Esophagus squamous epithelium (tissue), 5 donors: Measurements from ENCODE around the gene OR10S1. TPM values are rescaled to one million over a fixed set of nuclear protein-coding genes. Genes with fewer than 3 reads are reported as not detected.

Experiments used
- DNase-seq: peaks from one replicate; lab custom pipeline; 2025; lab: John Stamatoyannopoulos, UW
- H3K27ac ChIP-seq, 4 donors: fragments of 200-600 bp; sonication (generic); one replicate each; pipeline ENCODE4 v1.5.1; 2016 to 2019; ENCODE audit warnings: mild to moderate bottlenecking in 1 of 4
- H3K27me3 ChIP-seq, 4 donors: fragments of 200-600 bp; sonication (generic); 1 replicate in 3 of 4; 2 replicates in 1 of 4; pipeline versions ENCODE4 v1.5.1 to v1.6.0; 2017 to 2021; ENCODE audit warnings: antibody characterized with exemption in 1 of 4
- H3K36me3 ChIP-seq, 3 donors: fragments of 200-600 bp; sonication (generic); one replicate each; pipeline ENCODE4 v1.5.1; 2016 to 2019
- H3K4me1 ChIP-seq, 3 donors: fragments of 200-600 bp; sonication (generic); one replicate each; pipeline ENCODE4 v1.5.1; 2017 to 2019
- H3K4me3 ChIP-seq, 4 donors: fragments of 200-600 bp; sonication (generic); 1 replicate in 3 of 4; 2 replicates in 1 of 4; pipeline ENCODE4 v1.5.1; 2016 to 2019; ENCODE audit warnings: mild to moderate bottlenecking in 2 of 4, moderate library complexity in 1 of 4
- H3K9me3 ChIP-seq, 3 donors: fragments of 200-600 bp; sonication (generic); one replicate each; pipeline ENCODE4 v1.5.1; 2016 to 2019
- CTCF ChIP-seq, 6 experiments: fragments of 450-650 bp in 4 of 6; fragments of 200-600 bp in 2 of 6; sonication (generic) in 2 of 6; IDR thresholded peaks; one replicate each; pipeline ENCODE4 v1.5.1; 2016 to 2019; ENCODE audit warnings: antibody characterized with exemption in 6 of 6, mild to moderate bottlenecking in 4 of 6, moderate library complexity in 4 of 6
- POLR2A ChIP-seq, 4 donors: fragments of 450-650 bp; IDR thresholded peaks; one replicate each; pipeline ENCODE4 v1.6.1; 2017; ENCODE audit warnings: antibody characterized with exemption in 4 of 4, mild to moderate bottlenecking in 4 of 4, moderate library complexity in 3 of 4
- WGBS, 2 donors: methylation state at CpG; one replicate each; pipeline ENCODE4 v1.1.5; 2018; 5-methylcytosine and 5-hydroxymethylcytosine counted together
- intact Hi-C: fragments of 100-400 bp; cut with DNase I; formaldehyde crosslinking; loops from one replicate; pipeline ENCODE4 v1.15.0; 2022
- total RNA-seq, 4 donors: library from RNA; depleted of rRNA; stranded (reverse); fragments of >200 nt; gene quantifications; one replicate each; pipeline ENCODE4 v1.1.0, GENCODE V29; 2016
- donor health status: DM: yes; HTN: yes; CAD: no.

OR10S1 gene
- total RNA-seq, 4 donors from 2014 or later: not detected

- no peak for TF ChIP-seq POLR2A (IDR thresholded peaks at IDR 0.05)
- TF ChIP-seq CTCF (IDR thresholded peaks at IDR 0.05): no peak
- Histone ChIP-seq H3K36me3 (no peaks in the 10 kb centered on the region), H3K27me3 (no peaks in the 10 kb centered on the region), H3K4me3 (no peak overlapping the region), H3K9me3 (peaks cover 0 to 10% (median 4%) of the 10 kb centered on the region in 3 donors), H3K27ac (no peak overlapping the region), H3K4me1 (no peaks in the 10 kb centered on the region)
- intact Hi-C loops: no loop called here
- WGBS, 2 donors: 77 to 86% methylated on average over 3 to 4 of the region's 5 CpGs
- no peak for DNase-seq
Observed at GRCh38 chr11:123979311-123979710, 1.7 kb upstream of the OR10S1 start.

GRCh38 chr11:123976770-123977560 is 616 bp downstream of the OR10S1 start:
- intact Hi-C loops: no loop called here
- 78 to 83% methylated on average over 16 to 18 of the region's 18 CpGs for WGBS, 2 donors
- no peak overlapping the region for H3K27ac ChIP-seq
- peaks cover 0 to 10% (median 4%) of the 10 kb centered on the region in 3 donors for H3K9me3 ChIP-seq
- TF ChIP-seq CTCF (IDR thresholded peaks at IDR 0.05): no peak
- no peak for TF ChIP-seq POLR2A (IDR thresholded peaks at IDR 0.05)
- H3K36me3 ChIP-seq: no peaks in the 10 kb centered on the region
- H3K4me1 ChIP-seq: no peaks in the 10 kb centered on the region
- H3K27me3 ChIP-seq: no peaks in the 10 kb centered on the region
- DNase-seq: no peak
- H3K4me3 ChIP-seq: no peak overlapping the region

DNA sequence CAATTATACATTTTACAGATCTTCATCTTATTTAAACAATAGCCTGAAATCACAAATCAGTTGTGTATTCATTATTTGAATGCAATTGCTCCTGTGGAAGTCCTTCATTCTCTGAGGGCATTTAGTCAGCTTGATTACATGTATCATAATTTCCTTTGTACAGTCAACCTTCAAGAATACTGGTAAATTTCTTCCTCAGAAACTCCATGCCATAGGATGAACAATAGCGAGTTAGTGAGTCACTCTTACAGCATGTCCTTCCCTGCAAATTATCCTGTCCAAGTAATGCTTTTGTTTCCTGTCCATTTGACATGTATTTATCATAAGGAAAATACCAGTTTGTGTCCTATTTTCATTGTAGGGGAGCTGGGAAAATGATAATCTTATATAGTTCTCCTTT is 3.8 kb downstream of the OR10S1 start:
- 24 to 31% methylated on average over 1 of the region's 1 CpG for WGBS, 2 donors
- Histone ChIP-seq H3K36me3 (no peaks in the 10 kb centered on the region), H3K9me3 (no peaks in the 10 kb centered on the region), H3K27ac (no peak overlapping the region), H3K4me3 (no peak overlapping the region), H3K27me3 (no peaks in the 10 kb centered on the region), H3K4me1 (no peaks in the 10 kb centered on the region)
- no peak for DNase-seq
- intact Hi-C loops: no loop called here
- TF ChIP-seq CTCF (IDR thresholded peaks at IDR 0.05) (no peak), POLR2A (IDR thresholded peaks at IDR 0.05) (no peak)

DNA sequence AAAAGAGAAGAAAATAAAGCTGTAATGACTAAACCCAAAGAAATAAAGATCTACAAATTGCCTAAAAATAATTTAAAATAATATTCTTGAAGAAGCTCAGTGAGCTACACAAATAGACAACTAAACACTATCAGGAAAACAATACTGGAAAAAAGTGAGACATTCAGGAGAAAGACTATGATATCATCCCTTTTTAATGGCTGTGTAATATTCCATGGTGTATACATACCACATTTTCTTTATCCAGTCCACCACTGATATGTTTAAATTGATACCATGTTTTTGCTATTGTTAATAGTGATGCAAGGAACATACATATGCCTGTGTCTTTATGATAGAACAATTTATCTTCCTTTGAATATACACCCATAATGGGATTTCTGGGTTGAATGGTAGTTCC is 20.8 kb downstream of the OR10S1 start:
- H3K36me3 ChIP-seq: no peaks in the 10 kb centered on the region
- intact Hi-C loops: no loop called here
- no peak overlapping the region for H3K27ac ChIP-seq
- TF ChIP-seq CTCF (IDR thresholded peaks at IDR 0.05) (no peak), POLR2A (IDR thresholded peaks at IDR 0.05) (no peak)
- DNase-seq: no peak
- no peak overlapping the region for H3K4me3 ChIP-seq
- no peaks in the 10 kb centered on the region for H3K4me1 ChIP-seq
- no peaks in the 10 kb centered on the region for H3K27me3 ChIP-seq
- H3K9me3 ChIP-seq: peaks cover 0 to 5% (median 0%) of the 10 kb centered on the region in 3 donors

- 33 to 55% methylated on average over 1 of the region's 1 CpG for WGBS, 2 donors
Observed at GRCh38 chr11:123945132-123945531, 32.4 kb downstream of the OR10S1 start.

More at GRCh38 chr11:123945132-123945531, 32.4 kb downstream of the OR10S1 start:
- H3K36me3 ChIP-seq: no peaks in the 10 kb centered on the region
- H3K27ac ChIP-seq: no peak overlapping the region
- DNase-seq: no peak
- H3K9me3 ChIP-seq: no peaks in the 10 kb centered on the region
- intact Hi-C loops: no loop called here
- H3K27me3 ChIP-seq: no peaks in the 10 kb centered on the region
- H3K4me3 ChIP-seq: no peak overlapping the region
- no peaks in the 10 kb centered on the region for H3K4me1 ChIP-seq
- TF ChIP-seq POLR2A (IDR thresholded peaks at IDR 0.05): no peak
- TF ChIP-seq CTCF (IDR thresholded peaks at IDR 0.05): no peak
